HG03175 (cell line): ENCODE results near the gene SWSAP1.
A peak's percentile ranks its signal among the peaks of the same experiment; 100 is the strongest.
"Not testable (repeated sequence)": the region's sequence is repeated elsewhere in the genome, so short reads cannot be mapped to it uniquely, and the experiment has no call there.

Experiments used
- ATAC-seq: cut with Tn5 transposase; IDR thresholded peaks from one replicate; pipeline ENCODE4 v1.9.1; 2021; ENCODE audit warnings: mild to moderate bottlenecking, moderate library complexity; ENCODE audit not compliant: unreplicated experiment

Gene SWSAP1

GRCh38 chr19:11377756-11378155 lies 3.3 kb downstream of the SWSAP1 start:
- no peak for ATAC-seq

GRCh38 chr19:11378319-11379189 lies 4.1 kb downstream of the SWSAP1 start:
- ATAC-seq, result no peak

- not testable (repeated sequence) for ATAC-seq
Observed at GRCh38 chr19:11379269-11379845, 4.9 kb downstream of the SWSAP1 start.

- ATAC-seq, result no peak
Observed at GRCh38 chr19:11379857-11380350, 5.4 kb downstream of the SWSAP1 start.

- ATAC-seq, result peak; percentile 77
Observed at GRCh38 chr19:11380653-11381537, 6.4 kb downstream of the SWSAP1 start.

DNA sequence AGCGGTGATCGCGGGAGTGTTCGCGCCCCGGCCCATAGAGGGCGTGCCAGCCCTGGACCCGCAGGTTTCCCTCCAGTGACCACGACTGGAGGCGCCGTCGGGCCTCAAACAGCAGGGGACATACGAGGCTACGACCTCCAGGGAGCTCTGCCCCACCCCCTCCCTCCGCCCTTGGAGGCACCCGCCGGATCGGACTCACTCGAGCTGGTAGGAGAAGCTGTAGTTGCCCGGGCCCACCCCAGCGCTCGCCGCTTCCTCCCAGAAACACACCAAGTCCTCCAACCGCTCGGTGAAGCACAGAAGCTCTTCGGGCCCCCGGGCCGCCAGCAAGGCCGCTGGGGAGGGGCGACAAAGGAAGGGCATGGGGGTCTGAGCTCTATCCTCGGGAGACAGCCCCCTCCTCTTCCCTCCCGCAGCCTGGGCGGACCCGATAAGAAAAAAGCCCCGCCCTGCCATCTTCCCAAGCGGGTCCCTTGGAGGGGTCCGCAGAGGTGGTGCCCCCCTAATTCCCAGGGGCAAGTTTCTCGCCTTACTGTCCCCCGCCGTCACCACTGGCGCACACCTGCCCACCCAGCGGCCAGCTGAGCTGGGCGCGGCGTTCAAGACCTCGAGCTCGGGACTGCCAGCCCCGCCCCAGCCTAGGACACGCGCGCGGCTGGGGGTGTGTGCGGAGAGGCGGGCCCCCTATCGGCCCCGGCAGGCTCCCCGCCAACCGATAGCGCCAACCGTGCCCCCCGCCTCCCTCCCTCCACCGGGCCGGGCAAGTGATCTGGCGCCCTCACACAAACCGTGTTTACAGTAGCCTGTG lies 8.6 kb downstream of the SWSAP1 start:
- no peak for ATAC-seq

- ATAC-seq, result no peak
Observed at GRCh38 chr19:11383706-11384048, 9.2 kb downstream of the SWSAP1 start.

GRCh38 chr19:11384778-11385129 lies 10.3 kb downstream of the SWSAP1 start:
- ATAC-seq, result no peak

DNA sequence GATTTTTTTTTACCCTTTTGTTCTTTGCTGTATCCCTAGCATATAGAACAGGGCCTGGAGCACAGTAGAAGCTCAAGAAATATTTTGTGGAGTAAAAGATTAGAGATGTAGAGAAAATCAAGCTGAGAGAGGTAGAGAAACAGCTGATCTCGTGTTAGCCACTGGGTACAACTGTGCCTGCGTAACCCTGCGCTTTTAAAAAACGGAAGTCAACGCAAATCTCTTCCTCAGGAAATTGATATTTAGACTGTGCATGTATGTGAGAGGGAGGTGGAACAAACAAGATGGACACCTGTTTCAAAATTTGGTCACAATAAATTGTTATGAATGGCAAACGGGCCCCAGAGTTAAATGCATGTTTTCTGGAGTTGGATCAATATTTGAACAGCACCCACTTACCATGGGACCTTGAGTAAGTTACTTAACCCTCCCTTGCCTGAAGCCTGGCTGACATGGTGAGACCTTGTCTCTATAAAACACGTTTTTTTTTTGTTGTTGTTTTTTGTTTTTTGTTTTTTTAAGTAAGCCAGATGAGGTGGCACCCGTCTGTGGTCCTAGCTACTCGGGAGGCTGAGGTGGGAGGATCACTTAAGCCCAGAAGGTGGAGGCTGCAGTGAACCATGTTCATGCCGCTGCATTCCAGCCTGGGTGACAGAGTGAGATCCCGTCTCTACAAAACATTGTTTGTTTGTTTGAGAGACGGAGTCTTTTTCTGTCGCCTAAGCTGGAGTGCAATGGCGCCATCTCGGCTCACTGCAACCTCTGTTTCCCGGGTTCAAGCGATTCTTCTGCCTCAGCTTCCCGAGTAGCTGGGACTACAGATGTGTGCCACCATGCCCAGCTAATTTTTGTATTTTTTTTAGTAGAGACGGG lies 12.9 kb downstream of the SWSAP1 start:
- ATAC-seq, result no peak

- ATAC-seq, result no peak
Observed at GRCh38 chr19:11390359-11390758, 15.9 kb downstream of the SWSAP1 start.

DNA sequence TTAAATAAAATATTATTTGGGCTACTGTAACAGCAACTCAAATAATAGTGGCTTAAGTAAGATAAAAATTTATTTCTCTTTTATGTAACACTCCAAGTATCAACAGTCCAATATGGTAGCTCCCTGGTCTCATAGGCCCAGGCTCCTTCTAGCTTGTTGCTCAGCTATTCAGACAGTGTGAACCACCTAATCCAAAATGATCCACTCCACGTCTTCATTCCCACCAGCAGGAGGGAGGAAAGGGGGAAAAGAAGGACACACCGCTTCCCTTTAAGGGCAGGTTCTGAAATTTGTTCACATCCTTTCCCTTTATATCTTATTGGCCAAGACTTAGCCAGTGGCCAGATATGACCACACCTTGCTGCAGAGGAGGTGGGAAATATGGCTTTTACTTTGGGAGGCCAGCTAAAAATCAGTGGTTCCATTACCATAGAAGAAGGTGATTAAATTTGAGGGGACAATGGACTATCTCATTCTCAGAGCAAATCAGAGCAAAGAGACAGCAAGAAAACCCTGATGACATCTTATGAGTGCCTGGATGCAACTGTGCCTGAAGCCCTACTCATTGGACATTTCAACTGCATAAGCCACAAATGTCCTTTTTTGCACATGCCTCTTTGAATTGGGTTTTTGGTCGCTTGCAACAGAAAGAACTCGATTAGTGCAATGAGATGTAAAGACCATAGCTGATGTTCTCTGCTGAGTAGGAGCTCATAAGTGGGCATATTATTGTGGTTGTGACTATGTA lies 16.6 kb downstream of the SWSAP1 start:
- no peak for ATAC-seq

DNA sequence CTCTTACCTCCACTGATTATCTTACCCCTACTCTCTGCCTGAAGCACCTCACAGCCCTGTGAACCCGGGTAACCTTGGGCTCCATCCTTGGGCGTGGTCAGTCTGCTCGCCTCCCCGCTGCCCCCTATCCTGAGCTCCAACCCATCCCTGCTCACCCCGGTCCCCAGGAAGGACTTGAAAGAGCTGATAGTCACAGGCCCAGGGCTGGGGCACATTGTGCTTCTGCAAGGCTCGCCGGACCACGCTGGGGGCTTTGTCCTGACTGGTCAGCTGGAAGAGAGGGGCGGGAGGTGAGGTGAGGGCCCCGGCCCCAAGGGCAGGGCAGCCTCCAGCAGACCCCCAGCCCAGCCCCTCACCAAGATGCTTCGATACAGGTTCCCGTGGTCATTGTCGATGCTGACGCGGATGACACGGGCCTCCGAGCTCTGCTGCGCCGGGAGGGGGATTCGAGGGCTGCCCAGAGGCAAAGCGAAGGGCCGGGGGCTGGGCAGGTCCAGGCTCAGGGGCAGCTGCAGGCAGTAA lies 22.7 kb downstream of the SWSAP1 start:
- no peak for ATAC-seq

- ATAC-seq, result no peak
Observed at GRCh38 chr19:11399667-11400066, 25.2 kb downstream of the SWSAP1 start.

GRCh38 chr19:11400798-11401197 lies 26.3 kb downstream of the SWSAP1 start:
- ATAC-seq, result no peak

DNA sequence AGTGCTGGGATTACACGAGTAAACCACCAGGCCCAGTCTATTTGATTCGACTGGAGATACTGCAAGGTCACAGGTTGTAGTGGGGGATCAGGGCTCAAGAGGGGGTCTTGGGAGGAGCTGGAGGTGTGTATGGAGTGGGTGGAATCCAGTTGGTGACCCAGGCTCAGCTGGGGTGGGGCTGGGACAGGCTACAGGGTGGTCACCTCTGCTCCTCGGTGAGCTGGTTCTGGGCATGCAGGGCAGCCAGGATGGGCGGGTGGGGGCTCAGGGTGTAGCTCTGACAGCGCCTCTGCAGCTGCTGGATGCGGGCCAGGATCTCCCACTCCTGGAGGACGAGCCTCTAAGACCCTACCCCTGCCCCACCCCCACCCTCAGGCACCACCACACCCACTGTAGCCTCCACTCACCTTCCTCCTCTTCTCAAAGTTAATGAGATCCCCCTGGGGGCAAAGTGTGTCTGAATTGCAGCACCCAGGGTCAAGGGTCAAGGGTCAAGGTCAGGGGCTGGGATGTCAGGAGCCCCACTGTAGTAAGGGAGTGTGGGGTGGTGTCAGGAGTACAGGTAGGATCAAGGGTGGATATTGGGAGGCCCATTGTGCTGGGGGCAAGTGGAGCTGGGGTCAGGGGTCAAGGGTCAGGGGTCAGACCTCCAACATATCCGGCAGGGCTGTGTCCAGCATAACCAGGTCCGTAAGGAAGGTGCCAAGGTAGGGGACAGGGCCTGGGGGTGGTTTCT lies 27.5 kb downstream of the SWSAP1 start:
- no peak for ATAC-seq

- ATAC-seq, result no peak
Observed at GRCh38 chr19:11404588-11405222, 30.2 kb downstream of the SWSAP1 start.

DNA sequence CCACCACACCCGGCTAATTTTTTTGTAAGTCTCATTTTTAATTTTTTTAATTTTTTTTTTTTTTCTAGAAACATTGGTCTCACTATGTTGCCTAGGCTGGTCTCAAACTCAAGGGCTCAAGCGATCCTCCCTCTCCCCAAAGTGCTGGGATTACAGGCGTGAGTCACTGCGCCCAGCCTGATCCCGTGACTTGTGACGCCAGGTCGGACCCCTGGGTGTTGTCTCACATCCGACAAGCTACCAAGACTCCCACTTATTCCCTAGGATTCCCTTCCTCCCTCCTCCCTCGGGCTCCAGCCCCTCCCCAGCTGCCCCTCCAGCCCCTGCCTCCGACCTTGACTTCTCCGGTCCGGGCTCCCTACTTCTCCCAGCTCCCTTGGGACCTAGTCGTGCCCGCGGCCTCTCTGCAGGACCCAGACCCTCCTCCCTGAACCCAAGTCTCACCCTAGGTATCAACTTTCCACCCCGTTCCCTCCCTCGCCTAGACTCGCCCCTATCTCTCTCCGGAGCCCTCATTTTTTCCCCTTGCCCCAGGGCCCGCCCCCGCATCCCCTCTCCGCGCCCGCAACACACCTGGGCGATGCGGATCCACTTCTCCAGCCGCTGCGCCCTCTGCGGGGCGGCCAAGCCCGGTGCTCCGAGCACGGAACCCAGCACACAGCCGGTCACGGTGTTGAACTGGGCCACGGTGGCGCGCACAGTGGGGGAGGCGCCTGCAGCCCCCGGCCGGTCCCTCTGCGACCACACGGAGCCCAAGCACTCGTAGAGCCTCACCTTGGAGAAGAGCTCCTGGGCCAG lies 31.6 kb downstream of the SWSAP1 start:
- no peak for ATAC-seq
